ENCODE data around the gene PLA2G4A.
"Not testable (repeated sequence)": the region's sequence is repeated elsewhere in the genome, so short reads cannot be mapped to it uniquely, and the experiment has no call there.

The PLA2G4A gene

GRCh38 chr1:186922814-186923213, 94.1 kb downstream of the PLA2G4A start:
- DNase-seq, ATAC-seq: not testable (repeated sequence)

GRCh38 chr1:186923486-186923885, 94.7 kb downstream of the PLA2G4A start:
- ATAC-seq (no peak), DNase-seq (no peak)

GRCh38 chr1:186925881-186926669, 97.3 kb downstream of the PLA2G4A start:
- ATAC-seq, result no peak
- no peak for DNase-seq

GRCh38 chr1:186927884-186928283, 99.1 kb downstream of the PLA2G4A start:
- ATAC-seq (no peak), DNase-seq (no peak)

DNA sequence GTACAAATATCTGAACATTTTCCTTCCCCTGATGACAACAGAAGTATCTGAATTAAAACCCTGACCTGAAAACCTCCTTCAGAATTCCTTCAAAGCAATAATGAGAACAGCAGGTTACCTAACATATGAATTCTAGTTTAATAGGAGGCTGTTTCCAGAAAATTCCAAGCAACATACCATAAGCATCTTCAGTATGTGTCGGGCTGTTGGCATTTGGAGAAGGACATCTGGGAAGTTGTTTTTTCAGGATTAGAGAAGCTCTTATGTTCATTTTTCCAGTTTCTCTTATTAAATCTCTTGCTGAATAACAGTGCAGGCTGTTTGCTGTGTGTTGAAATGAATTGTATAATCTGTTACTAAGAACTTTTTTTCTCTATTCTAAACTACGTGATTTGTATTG, 101.5 kb downstream of the PLA2G4A start:
- no peak for DNase-seq
- no peak for ATAC-seq

DNA sequence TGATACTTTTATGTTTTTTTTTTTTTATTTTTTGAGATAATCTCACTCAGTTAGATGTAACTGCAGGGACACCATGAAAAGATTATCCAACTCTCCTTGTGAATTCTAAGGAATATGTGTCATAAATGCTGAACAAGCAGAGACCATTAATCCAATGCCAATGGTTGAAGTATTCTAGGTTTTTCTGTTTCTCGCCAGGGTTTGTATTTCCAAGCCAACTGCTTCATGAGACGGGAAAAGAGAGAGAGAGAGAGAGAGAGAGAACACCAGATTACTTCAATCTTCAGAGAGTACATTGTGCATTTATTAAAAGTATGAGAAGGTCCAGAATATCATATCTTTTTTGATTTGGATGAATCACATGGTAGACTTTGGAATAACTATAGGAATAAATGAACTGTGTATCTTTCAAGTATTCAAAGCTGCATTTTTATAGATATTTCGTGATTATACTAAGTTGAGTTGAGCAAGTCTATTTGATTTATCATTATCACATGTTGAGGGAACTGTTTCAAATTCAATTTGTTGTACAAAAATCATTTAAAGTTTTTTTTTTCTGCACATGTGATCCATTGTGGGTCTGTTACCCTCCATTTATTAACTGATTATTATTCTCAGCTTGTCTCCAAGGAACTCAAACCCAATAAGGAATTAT, 108.4 kb downstream of the PLA2G4A start:
- ATAC-seq (no peak), DNase-seq (no peak)

DNA sequence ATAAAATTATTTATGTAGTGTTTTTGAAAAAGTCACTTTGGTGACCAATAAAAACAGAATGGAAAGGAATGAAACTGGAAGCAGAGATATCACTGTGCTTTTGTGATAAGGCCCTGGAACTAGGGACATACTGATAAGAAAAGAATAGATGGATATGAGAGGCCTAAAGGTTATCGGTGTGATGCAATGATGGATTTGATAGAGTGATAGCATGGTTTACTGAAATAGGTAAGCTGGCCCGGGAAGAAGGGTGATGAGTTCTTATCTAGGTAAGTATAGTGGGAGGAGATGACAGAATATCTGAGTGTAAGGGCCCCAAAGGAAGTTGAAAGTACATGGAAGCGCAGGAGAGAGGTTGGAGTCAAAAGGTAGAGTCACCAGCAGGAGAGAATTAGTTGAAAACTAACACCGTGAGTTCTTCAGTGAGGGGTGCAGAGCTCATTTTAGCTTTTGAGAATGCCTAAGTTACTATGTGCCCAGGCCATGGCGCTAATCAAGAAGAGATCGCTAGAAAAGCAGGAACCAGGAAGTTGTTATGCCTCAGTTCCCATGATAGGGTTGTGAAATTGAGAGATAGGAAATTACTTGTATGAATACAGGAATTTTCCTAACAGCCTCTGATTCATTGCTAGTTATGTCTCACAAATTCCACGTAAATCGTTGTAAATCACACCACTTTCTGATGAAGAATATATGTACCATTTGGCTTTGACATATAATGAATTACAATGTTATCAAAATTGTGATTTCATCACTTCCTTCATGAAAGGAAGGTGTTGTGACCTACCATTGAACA, 115.3 kb downstream of the PLA2G4A start:
- no peak for DNase-seq
- no peak for ATAC-seq

DNA sequence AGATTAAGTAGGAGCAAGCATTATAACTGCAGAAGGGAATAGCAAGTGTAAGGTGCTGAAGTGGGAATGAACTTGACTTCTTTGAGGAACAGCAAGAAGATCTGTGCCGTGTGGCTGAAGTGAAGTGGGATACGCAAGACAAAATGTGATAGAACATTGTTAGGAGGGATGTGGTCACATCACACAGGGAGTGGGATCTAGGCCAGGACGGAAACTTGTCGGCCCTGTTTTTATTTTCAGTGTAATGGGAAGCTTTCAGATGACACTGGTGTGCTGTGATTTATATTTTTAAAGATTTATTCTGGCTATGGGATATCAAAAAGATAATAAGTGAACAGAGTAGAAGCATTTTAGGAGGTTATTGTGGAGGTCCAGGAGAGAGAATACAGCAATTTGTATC, 116.4 kb downstream of the PLA2G4A start:
- ATAC-seq (no peak), DNase-seq (no peak)

- DNase-seq (no peak), ATAC-seq (no peak)
These were observed 119.8 kb downstream of the PLA2G4A start for GRCh38 chr1:186948535-186948934.

GRCh38 chr1:186949173-186949572, 120.4 kb downstream of the PLA2G4A start:
- no peak for ATAC-seq
- DNase-seq, result no peak

DNA sequence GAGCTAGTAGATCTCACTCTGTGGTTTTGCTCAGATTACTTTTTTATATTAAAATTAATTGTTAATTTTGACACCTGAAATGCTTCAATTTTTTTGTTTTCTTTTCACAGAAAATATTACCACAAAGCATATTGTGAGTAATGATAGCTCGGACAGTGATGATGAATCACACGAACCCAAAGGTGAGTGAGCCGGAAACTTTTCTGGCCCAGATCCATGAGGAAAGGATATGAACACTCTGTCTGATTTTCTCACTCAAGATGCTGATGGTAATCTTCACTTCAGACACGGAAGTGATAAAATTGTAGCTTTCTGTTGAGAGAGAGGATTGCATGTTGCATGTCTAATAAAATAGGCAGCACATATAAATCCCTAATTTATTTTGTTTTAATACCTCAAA, 121.8 kb downstream of the PLA2G4A start:
- ATAC-seq, result no peak
- no peak for DNase-seq

GRCh38 chr1:186953876-186954275, 125.1 kb downstream of the PLA2G4A start:
- ATAC-seq, result no peak
- DNase-seq, result no peak

GRCh38 chr1:186957314-186957713, 128.6 kb downstream of the PLA2G4A start:
- DNase-seq, result no peak
- no peak for ATAC-seq

GRCh38 chr1:186958520-186958919, 129.8 kb downstream of the PLA2G4A start:
- ATAC-seq (no peak), DNase-seq (no peak)

DNA sequence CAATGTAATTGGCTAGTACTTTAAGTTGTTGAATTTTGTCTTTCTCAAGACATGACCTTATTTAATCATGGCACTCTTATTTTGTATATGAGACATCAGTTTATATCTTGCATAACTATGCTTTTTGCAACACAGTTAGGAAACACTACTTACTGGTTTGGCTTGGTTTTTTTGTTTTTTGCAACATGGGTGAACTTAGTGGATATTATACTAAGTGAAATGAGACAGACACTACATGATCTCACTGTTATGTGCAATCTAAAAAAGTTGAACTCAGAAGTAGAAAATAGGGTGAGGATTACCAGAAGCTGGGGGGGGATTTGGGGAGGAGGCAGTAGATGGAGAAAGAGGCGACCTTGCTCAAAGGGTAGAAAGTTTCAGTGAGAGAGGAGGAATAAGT, 132.1 kb downstream of the PLA2G4A start:
- DNase-seq, result no peak

GRCh38 chr1:186965847-186966246, 137.1 kb downstream of the PLA2G4A start:
- ATAC-seq (no peak), DNase-seq (no peak)

More for the DNA sequence above, 132.1 kb downstream of the PLA2G4A start:
- ATAC-seq, result no peak

DNA sequence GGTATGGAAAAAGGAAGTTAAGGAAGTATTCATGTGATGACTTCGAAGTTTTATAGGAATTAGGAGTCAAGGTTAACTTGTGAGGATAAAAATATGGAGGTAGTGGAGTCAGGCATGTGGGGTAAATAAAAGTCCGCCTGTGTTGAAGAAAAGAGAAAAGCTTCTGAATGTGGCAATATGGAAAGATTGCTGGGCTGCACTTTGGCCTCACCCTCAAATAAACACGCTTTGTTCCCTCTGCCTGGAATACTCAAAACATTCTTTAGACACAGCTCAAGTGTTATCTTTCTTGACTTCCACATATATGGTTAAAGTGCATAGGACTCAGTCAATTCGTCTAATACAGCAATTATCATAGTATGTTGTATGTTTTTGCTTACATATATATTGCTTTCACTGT, 137.7 kb downstream of the PLA2G4A start:
- DNase-seq (no peak), ATAC-seq (no peak)

DNA sequence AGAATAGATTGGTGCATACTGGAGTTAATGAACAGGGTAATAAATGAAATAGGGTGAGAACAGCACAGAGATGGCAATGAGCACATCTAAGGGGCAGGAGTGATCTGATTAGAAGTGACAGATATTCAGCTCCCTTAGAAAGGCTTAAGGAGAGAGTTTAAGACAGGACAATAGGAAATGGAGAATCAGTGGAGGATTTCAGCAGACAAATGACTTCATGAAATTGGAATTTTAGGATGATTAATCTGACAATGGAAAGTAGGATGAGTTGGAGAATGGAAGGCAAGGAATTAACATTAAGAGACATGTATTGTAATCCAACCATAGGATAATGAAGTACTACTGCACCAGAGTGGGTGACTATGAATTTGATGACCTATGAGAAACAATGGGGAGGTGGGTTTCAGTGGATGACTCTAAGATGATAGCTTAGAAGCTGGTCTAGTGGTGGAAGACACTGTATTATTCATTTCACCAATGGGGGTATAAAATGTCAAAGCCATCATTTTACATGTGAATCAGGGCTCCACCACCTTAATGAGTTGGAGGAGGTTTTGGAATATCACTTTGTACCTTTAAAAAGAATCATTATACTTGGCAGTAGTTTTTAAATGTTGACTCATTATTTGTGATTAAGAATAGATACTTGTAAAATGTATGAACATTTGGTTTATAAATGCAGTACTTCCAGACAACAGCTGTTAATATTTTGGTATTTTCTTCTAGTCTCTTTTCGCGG, 139.1 kb downstream of the PLA2G4A start:
- no peak for DNase-seq
- ATAC-seq, result no peak

- ATAC-seq (no peak), DNase-seq (no peak)
These were observed 146.0 kb downstream of the PLA2G4A start for GRCh38 chr1:186974774-186975181.

- DNase-seq (no peak), ATAC-seq (no peak)
These were observed 146.5 kb downstream of the PLA2G4A start for GRCh38 chr1:186975220-186975619.

- no peak for ATAC-seq
- DNase-seq, result no peak
These were observed 148.0 kb downstream of the PLA2G4A start for GRCh38 chr1:186976700-186977099.

GRCh38 chr1:186977266-186977957, 148.7 kb downstream of the PLA2G4A start:
- ATAC-seq (no peak), DNase-seq (no peak)

Measured in stimulated activated naive CD8-positive, alpha-beta T cell treated with anti-CD3 and anti-CD28 coated beads, Interleukin-15, Interleukin-2, amounts not matched to agents 100 U/mL and 50 U/mL, for 24 hours (primary cell).